Measurements from ENCODE around the gene CNTD1. TPM values are rescaled to one million over a fixed set of nuclear protein-coding genes. Genes with fewer than 3 reads are reported as not detected.
A peak's percentile ranks its signal among the peaks of the same experiment; 100 is the strongest.

The CNTD1 gene, protein sequence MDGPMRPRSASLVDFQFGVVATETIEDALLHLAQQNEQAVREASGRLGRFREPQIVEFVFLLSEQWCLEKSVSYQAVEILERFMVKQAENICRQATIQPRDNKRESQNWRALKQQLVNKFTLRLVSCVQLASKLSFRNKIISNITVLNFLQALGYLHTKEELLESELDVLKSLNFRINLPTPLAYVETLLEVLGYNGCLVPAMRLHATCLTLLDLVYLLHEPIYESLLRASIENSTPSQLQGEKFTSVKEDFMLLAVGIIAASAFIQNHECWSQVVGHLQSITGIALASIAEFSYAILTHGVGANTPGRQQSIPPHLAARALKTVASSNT
- not detected for polyA plus RNA-seq (2013, experiment 1 of 2)
- polyA plus RNA-seq (2013, experiment 2 of 2): 0.01 TPM

DNA sequence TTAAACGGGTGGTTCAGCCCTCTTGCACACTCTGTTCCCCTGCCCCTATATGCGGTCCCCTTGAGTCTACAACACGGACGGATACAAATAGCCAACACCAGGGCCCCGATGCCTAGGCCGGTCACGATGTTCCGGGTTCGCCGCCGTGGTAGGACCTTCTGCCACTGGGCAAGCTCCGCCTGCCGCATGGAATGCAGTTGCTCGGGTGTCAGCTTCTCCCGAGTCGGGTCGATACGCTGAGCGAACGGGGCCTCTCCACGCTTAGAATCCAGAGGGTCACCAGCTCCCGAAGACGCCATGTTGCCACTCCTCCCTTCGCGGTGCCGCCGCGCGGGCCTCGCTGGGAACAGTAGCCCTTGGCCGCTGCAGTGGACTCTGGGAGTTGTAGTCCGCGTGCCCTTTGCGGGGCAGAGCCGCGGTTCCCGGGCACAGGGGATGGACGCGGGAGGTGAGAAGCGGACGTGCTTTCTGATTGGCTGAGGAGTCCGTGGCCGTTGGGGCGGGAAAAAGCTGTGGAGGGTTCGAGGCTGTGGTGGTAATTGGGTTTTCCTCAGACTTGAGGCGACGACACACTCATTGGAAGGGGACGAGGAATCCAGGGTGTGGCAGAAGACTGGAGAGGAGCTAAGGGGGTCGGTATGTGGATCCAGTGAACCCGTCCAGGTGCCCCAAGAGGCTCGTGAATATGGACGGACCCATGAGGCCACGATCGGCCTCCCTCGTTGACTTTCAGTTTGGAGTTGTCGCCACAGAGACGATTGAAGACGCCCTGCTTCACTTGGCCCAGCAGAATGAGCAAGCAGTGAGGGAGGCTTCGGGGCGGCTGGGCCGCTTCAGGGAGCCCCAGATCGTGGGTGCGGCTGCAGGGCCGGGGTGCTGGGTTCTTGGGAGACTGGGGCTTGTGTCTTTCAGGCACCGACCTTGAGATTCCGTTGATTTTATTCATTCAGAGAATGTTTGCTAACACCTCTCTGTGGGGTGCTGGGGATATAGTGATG, at the start of gene CNTD1, which contains the start of gene COA3:
CNTD1 (plus strand) TSS at position 479 of the 998 bp plus-strand sequence; CDS start at position 686, 207 bp downstream.
COA3 (minus strand) TSS at position 322 of the 998 bp plus-strand sequence; CDS start at position 299, 23 bp downstream.
- Histone ChIP-seq H3K36me3 (ENCODE audit: control insufficient read depth, insufficient read depth, low read length) (no peaks in the 10 kb centered on the region), H3K4me2 (ENCODE audit: low read length) (peak within 1 kb of the TSS; percentile 67), H4K8ac (ENCODE audit: low read depth, low read length) (no peak within 1 kb of the TSS), H2AK5ac (ENCODE audit: low read length) (no peak within 1 kb of the TSS), H3K4me1 (ENCODE audit: control insufficient read depth, low read depth, low read length) (peaks cover 6% of the 10 kb centered on the region), H3K18ac (ENCODE audit: low read length) (no peak within 1 kb of the TSS), H2BK120ac (ENCODE audit: low read depth, low read length) (no peak within 1 kb of the TSS), H4K5ac (ENCODE audit: low read length) (no peak within 1 kb of the TSS), H3K79me1 (ENCODE audit: low read length) (peaks cover 7% of the 10 kb centered on the region), H3K27ac (ENCODE audit: low read depth, low read length) (no peak within 1 kb of the TSS), H3K4ac (ENCODE audit: low read depth, low read length) (no peak within 1 kb of the TSS), H2BK15ac (replicated peaks; ENCODE audit: low read depth) (no peak within 1 kb of the TSS), H3K79me2 (ENCODE audit: control insufficient read depth, insufficient read depth, low read length) (no peaks in the 10 kb centered on the region), H2BK5ac (ENCODE audit: low read length) (no peak within 1 kb of the TSS), H3K4me3 (ENCODE audit: low read length) (peak within 1 kb of the TSS; percentile 73), H3K9ac (ENCODE audit: low read length) (peak within 1 kb of the TSS; percentile 94), H3K56ac (ENCODE audit: low read length) (peak within 1 kb of the TSS; percentile 97), H3K27me3 (ENCODE audit: insufficient read depth, low read length, poor library complexity) (no peaks in the 10 kb centered on the region), H3K23ac (ENCODE audit: low read length) (no peak within 1 kb of the TSS)
- peak; percentile 94 for DNase-seq
- WGBS (ENCODE audit: extremely low coverage, insufficient coverage, low lambda C conversion rate): no CpG with 5 or more reads among the region's 66 CpGs

DNA sequence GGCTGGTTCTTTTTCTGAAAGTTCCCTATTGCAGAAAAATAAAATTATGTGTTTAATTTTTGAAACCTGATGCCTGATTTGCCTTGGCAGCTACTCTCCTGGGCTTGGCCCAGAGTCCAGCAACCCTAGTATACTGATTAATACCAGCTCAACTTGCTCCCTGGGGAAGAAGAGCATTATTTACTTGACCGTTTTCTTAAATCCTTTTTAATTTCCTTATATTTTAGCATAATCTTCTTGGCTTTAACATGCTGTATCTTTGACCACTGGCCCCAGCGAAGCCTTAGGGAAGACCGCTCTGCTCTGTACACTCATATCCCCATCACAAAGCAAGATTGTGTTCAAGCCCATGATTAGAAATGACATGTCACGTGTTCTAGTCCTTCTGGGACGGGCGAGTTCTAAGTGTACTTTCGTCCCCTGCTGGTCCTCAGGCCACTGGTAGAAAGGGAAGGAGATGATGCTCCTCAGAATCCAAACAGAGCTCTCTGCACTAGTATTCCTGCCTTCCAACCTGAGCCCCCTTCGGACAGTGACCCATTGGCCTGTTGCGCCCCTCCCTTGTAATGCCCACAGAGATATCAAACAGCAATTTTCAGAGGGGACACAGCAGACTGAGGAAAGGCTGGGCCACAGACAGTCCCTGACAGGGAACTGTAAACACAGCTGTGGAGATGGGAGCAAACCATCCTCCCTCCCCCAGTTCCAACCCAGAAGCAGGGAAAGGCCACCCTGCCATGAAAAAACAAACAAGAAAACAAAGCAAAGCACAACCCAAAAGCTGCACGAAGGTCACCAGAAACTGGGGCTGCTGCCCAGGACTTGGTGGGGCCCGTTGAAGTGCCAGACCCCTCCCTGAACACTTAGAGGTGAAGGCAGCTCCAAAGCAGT, 49.5 kb upstream of the CNTD1 start:
- no peak overlapping the region for H3K56ac ChIP-seq (ENCODE audit: low read length)
- H4K8ac ChIP-seq (ENCODE audit: low read depth, low read length): no peak overlapping the region
- no peaks in the 10 kb centered on the region for H3K79me2 ChIP-seq (ENCODE audit: control insufficient read depth, insufficient read depth, low read length)
- H3K79me1 ChIP-seq (ENCODE audit: low read length): no peaks in the 10 kb centered on the region
- no peak for DNase-seq
- H3K27me3 ChIP-seq (ENCODE audit: insufficient read depth, low read length, poor library complexity): no peaks in the 10 kb centered on the region
- no peak overlapping the region for H4K5ac ChIP-seq (ENCODE audit: low read length)
- no peak overlapping the region for H3K23ac ChIP-seq (ENCODE audit: low read length)
- H3K18ac ChIP-seq (ENCODE audit: low read length): no peak overlapping the region
- no peaks in the 10 kb centered on the region for H3K36me3 ChIP-seq (ENCODE audit: control insufficient read depth, insufficient read depth, low read length)
- H3K27ac ChIP-seq (ENCODE audit: low read depth, low read length): no peak overlapping the region
- WGBS (ENCODE audit: extremely low coverage, insufficient coverage, low lambda C conversion rate): no CpG with 5 or more reads among the region's 11 CpGs
- no peak overlapping the region for H2BK15ac ChIP-seq (replicated peaks; ENCODE audit: low read depth)
- H3K4me2 ChIP-seq (ENCODE audit: low read length): no peak overlapping the region
- H2AK5ac ChIP-seq (ENCODE audit: low read length): no peak overlapping the region
- H2BK120ac ChIP-seq (ENCODE audit: low read depth, low read length): no peak overlapping the region
- H3K4ac ChIP-seq (ENCODE audit: low read depth, low read length): no peak overlapping the region
- no peak overlapping the region for H3K9ac ChIP-seq (ENCODE audit: low read length)
- no peak overlapping the region for H3K4me3 ChIP-seq (ENCODE audit: low read length)
- no peak overlapping the region for H2BK5ac ChIP-seq (ENCODE audit: low read length)
- no peaks in the 10 kb centered on the region for H3K4me1 ChIP-seq (ENCODE audit: control insufficient read depth, low read depth, low read length)

DNA sequence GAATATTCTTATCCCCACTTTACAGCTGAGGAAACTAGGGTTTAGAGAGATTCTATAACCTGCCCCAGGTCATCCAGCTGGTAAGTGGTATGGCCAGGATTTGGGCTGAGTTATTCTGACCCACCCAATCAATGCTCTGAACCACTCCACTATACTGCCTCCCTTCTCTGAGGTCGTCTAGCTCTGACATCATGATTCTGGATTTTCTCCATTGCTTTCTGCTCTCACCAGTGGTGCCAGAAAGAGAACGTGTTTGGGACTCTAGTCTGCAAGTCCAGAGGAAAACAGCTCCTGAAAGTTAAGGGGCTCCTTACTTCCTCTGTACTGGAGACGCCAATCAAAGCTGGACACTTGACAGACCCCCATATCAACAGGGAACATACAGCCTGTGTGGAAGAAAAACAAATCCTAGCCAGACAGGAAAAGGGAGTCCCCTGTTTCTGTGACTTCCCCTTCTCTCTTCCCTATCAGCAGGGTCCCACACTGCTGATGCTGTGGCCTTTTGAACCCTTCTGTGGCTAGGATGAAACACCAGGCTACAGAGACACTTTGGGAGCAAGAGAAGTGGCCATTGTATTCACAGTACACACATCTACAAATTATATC, 47.8 kb upstream of the CNTD1 start:
- H3K4ac ChIP-seq (ENCODE audit: low read depth, low read length): no peak overlapping the region
- no peak overlapping the region for H3K23ac ChIP-seq (ENCODE audit: low read length)
- no peaks in the 10 kb centered on the region for H3K79me2 ChIP-seq (ENCODE audit: control insufficient read depth, insufficient read depth, low read length)
- no peak overlapping the region for H3K4me3 ChIP-seq (ENCODE audit: low read length)
- no peak overlapping the region for H3K4me2 ChIP-seq (ENCODE audit: low read length)
- H2AK5ac ChIP-seq (ENCODE audit: low read length): no peak overlapping the region
- no peak overlapping the region for H2BK5ac ChIP-seq (ENCODE audit: low read length)
- H3K27ac ChIP-seq (ENCODE audit: low read depth, low read length): no peak overlapping the region
- H3K56ac ChIP-seq (ENCODE audit: low read length): no peak overlapping the region
- H4K8ac ChIP-seq (ENCODE audit: low read depth, low read length): no peak overlapping the region
- no peak overlapping the region for H4K5ac ChIP-seq (ENCODE audit: low read length)
- H3K9ac ChIP-seq (ENCODE audit: low read length): no peak overlapping the region
- H2BK120ac ChIP-seq (ENCODE audit: low read depth, low read length): no peak overlapping the region
- no peak for DNase-seq
- WGBS (ENCODE audit: extremely low coverage, insufficient coverage, low lambda C conversion rate): no CpG with 5 or more reads among the region's 3 CpGs
- H3K18ac ChIP-seq (ENCODE audit: low read length): no peak overlapping the region
- H3K36me3 ChIP-seq (ENCODE audit: control insufficient read depth, insufficient read depth, low read length): no peaks in the 10 kb centered on the region
- no peaks in the 10 kb centered on the region for H3K79me1 ChIP-seq (ENCODE audit: low read length)
- no peaks in the 10 kb centered on the region for H3K4me1 ChIP-seq (ENCODE audit: control insufficient read depth, low read depth, low read length)
- no peak overlapping the region for H2BK15ac ChIP-seq (replicated peaks; ENCODE audit: low read depth)
- H3K27me3 ChIP-seq (ENCODE audit: insufficient read depth, low read length, poor library complexity): no peaks in the 10 kb centered on the region

DNA sequence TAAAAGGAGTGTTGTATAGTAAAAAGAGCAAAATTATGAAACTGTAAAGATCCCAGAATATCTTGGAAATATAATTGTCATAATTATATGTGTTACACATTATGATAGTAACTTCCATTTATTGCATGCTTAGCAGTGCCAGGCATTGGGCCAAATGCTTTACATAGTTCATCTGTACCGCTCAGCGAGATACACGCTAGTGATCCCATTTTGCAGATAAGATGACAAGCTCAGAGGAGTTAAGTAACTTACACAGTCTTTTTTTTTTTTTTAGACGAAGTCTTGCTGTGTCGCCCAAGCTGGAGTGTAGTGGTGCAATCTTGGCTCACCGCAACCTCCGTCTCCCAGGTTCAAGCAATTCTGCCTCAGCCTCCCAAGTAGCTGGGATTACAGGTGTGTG, 47.0 kb upstream of the CNTD1 start:
- no peak overlapping the region for H2AK5ac ChIP-seq (ENCODE audit: low read length)
- DNase-seq: no peak
- H2BK15ac ChIP-seq (replicated peaks; ENCODE audit: low read depth): no peak overlapping the region
- no peak overlapping the region for H2BK5ac ChIP-seq (ENCODE audit: low read length)
- H3K79me1 ChIP-seq (ENCODE audit: low read length): no peaks in the 10 kb centered on the region
- no peak overlapping the region for H3K56ac ChIP-seq (ENCODE audit: low read length)
- no peaks in the 10 kb centered on the region for H3K36me3 ChIP-seq (ENCODE audit: control insufficient read depth, insufficient read depth, low read length)
- H3K4me1 ChIP-seq (ENCODE audit: control insufficient read depth, low read depth, low read length): no peaks in the 10 kb centered on the region
- no peak overlapping the region for H4K8ac ChIP-seq (ENCODE audit: low read depth, low read length)
- no peak overlapping the region for H3K4me2 ChIP-seq (ENCODE audit: low read length)
- H3K4ac ChIP-seq (ENCODE audit: low read depth, low read length): no peak overlapping the region
- H3K18ac ChIP-seq (ENCODE audit: low read length): no peak overlapping the region
- no peaks in the 10 kb centered on the region for H3K27me3 ChIP-seq (ENCODE audit: insufficient read depth, low read length, poor library complexity)
- no peak overlapping the region for H2BK120ac ChIP-seq (ENCODE audit: low read depth, low read length)
- no peak overlapping the region for H3K27ac ChIP-seq (ENCODE audit: low read depth, low read length)
- no peak overlapping the region for H4K5ac ChIP-seq (ENCODE audit: low read length)
- H3K23ac ChIP-seq (ENCODE audit: low read length): no peak overlapping the region
- no peak overlapping the region for H3K9ac ChIP-seq (ENCODE audit: low read length)
- H3K4me3 ChIP-seq (ENCODE audit: low read length): no peak overlapping the region
- WGBS (ENCODE audit: extremely low coverage, insufficient coverage, low lambda C conversion rate): no CpG with 5 or more reads among the region's 7 CpGs
- no peaks in the 10 kb centered on the region for H3K79me2 ChIP-seq (ENCODE audit: control insufficient read depth, insufficient read depth, low read length)

DNA sequence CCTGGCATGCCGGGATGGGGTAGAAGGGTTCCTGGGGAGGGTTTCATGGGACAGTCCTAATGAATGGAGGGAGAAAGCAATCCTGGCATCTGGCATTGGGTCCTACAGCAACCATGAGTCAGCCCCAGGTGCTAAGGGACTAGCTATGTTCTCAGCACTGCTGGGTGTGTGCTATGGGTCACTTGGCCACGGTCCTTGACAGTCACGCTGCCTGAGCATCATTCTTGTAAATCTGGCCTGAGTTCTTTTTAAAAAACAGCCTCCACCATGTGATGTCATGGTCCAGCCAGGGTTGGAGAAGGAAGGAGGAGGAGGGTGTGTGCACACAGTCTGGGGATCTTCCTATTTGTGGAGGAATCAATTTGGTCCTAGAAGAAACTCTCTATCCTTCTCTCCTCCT, 43.9 kb upstream of the CNTD1 start:
- H3K79me2 ChIP-seq (ENCODE audit: control insufficient read depth, insufficient read depth, low read length): no peaks in the 10 kb centered on the region
- no peak overlapping the region for H3K27ac ChIP-seq (ENCODE audit: low read depth, low read length)
- no peaks in the 10 kb centered on the region for H3K4me1 ChIP-seq (ENCODE audit: control insufficient read depth, low read depth, low read length)
- H2AK5ac ChIP-seq (ENCODE audit: low read length): no peak overlapping the region
- H3K79me1 ChIP-seq (ENCODE audit: low read length): no peaks in the 10 kb centered on the region
- no peak overlapping the region for H3K23ac ChIP-seq (ENCODE audit: low read length)
- no peak overlapping the region for H2BK15ac ChIP-seq (replicated peaks; ENCODE audit: low read depth)
- no peak overlapping the region for H4K8ac ChIP-seq (ENCODE audit: low read depth, low read length)
- H2BK5ac ChIP-seq (ENCODE audit: low read length): no peak overlapping the region
- H2BK120ac ChIP-seq (ENCODE audit: low read depth, low read length): no peak overlapping the region
- H3K4ac ChIP-seq (ENCODE audit: low read depth, low read length): no peak overlapping the region
- no peaks in the 10 kb centered on the region for H3K27me3 ChIP-seq (ENCODE audit: insufficient read depth, low read length, poor library complexity)
- H3K18ac ChIP-seq (ENCODE audit: low read length): no peak overlapping the region
- no peak overlapping the region for H4K5ac ChIP-seq (ENCODE audit: low read length)
- no peak overlapping the region for H3K4me2 ChIP-seq (ENCODE audit: low read length)
- no peak overlapping the region for H3K4me3 ChIP-seq (ENCODE audit: low read length)
- H3K36me3 ChIP-seq (ENCODE audit: control insufficient read depth, insufficient read depth, low read length): no peaks in the 10 kb centered on the region
- WGBS (ENCODE audit: extremely low coverage, insufficient coverage, low lambda C conversion rate): no CpG with 5 or more reads among the region's 3 CpGs
- no peak overlapping the region for H3K9ac ChIP-seq (ENCODE audit: low read length)
- no peak for DNase-seq
- no peak overlapping the region for H3K56ac ChIP-seq (ENCODE audit: low read length)

All from mesendoderm (in vitro differentiated cells).